GM23338 (cell line): ENCODE data around the gene CXCL6. TPM values are rescaled to one million over a fixed set of nuclear protein-coding genes. Genes with fewer than 3 reads are reported as not detected.

Experiments
- ATAC-seq: fragments of 200-7000 bp; cut with Tn5 transposase; 3 replicates; pipeline ENCODE4 v1.9.1; 2020
- DNase-seq: peaks from one replicate; pipeline ENCODE4 v3.0.0-alpha.2; 2015; ENCODE audit warnings: low spot score
- H2AFZ ChIP-seq: fragments of 200-600 bp; sonication (generic); 2 replicates; pipeline ENCODE4 v1.8.0; 2016; ENCODE audit warnings: antibody characterized with exemption, mild to moderate bottlenecking, moderate library complexity
- H3F3A ChIP-seq: fragments of 200-600 bp; sonication (generic); replicated peaks from 2 replicates; pipeline ENCODE4 v1.8.0; 2017; ENCODE audit warnings: antibody characterized with exemption, mixed run types, low read depth
- H3K27ac ChIP-seq: fragments of 200-600 bp; sonication (generic); 2 replicates; pipeline ENCODE4 v1.6.1; 2016; ENCODE audit warnings: low read depth
- H3K27me3 ChIP-seq: fragments of 200-600 bp; sonication (generic); 2 replicates; pipeline ENCODE4 v1.8.0; 2016; ENCODE audit warnings: mild to moderate bottlenecking, mixed run types, moderate library complexity; ENCODE audit not compliant: insufficient read depth
- H3K36me3 ChIP-seq: fragments of 200-600 bp; sonication (generic); 2 replicates; pipeline ENCODE4 v1.8.0; 2016; ENCODE audit warnings: mild to moderate bottlenecking; ENCODE audit not compliant: insufficient read depth
- H3K4me1 ChIP-seq: fragments of 200-600 bp; sonication (generic); 2 replicates; pipeline ENCODE4 v1.8.0; 2016; ENCODE audit warnings: mild to moderate bottlenecking, moderate library complexity; ENCODE audit not compliant: insufficient read depth
- H3K4me2 ChIP-seq: fragments of 200-600 bp; sonication (generic); 2 replicates; pipeline ENCODE4 v1.7.1; 2017; ENCODE audit warnings: mixed run types
- H3K4me3 ChIP-seq: fragments of 200-600 bp; sonication (generic); 2 replicates; pipeline ENCODE4 v1.6.1; 2016; ENCODE audit warnings: mixed run types
- H3K79me2 ChIP-seq: fragments of 200-600 bp; sonication (generic); replicated peaks from 2 replicates; pipeline ENCODE4 v1.8.0; 2017; ENCODE audit warnings: mild to moderate bottlenecking; ENCODE audit not compliant: insufficient read depth
- H3K9me2 ChIP-seq: fragments of 200-600 bp; sonication (generic); 2 replicates; pipeline ENCODE4 v1.8.0; 2017; ENCODE audit not compliant: insufficient read depth
- H4K20me1 ChIP-seq: fragments of 200-600 bp; sonication (generic); replicated peaks from 2 replicates; pipeline ENCODE4 v1.8.0; 2017; ENCODE audit warnings: mild to moderate bottlenecking; ENCODE audit not compliant: insufficient read depth
- H3K27ac Mint-ChIP-seq: 2 replicates; pipeline ENCODE4 v1.8.0; 2020; ENCODE audit warnings: inconsistent platforms, mild to moderate bottlenecking, moderate library complexity, mixed read lengths
- H3K27me3 Mint-ChIP-seq: 3 replicates; pipeline ENCODE4 v1.8.0; 2022; ENCODE audit warnings: low read depth, mild to moderate bottlenecking, moderate library complexity, mixed read lengths, inconsistent platforms; ENCODE audit not compliant: insufficient read depth, poor library complexity
- H3K36me3 Mint-ChIP-seq: 3 replicates; pipeline ENCODE4 v1.8.0; 2021; ENCODE audit warnings: low read depth, mild to moderate bottlenecking, inconsistent platforms, moderate library complexity, mixed read lengths
- H3K4me1 Mint-ChIP-seq: 3 replicates; pipeline ENCODE4 v1.8.0; 2020; ENCODE audit warnings: mild to moderate bottlenecking, inconsistent platforms, mixed read lengths
- H3K4me3 Mint-ChIP-seq: 3 replicates; pipeline ENCODE4 v1.8.0; 2021; ENCODE audit warnings: moderate library complexity, mild to moderate bottlenecking, inconsistent platforms, mixed read lengths
- H3K9me3 Mint-ChIP-seq: 3 replicates; pipeline ENCODE4 v1.8.0; 2020; ENCODE audit warnings: moderate library complexity, mild to moderate bottlenecking, inconsistent platforms, mixed read lengths
- CTCF ChIP-seq, 2 experiments: fragments of 200-600 bp in 1 of 2; sonication (generic) in 1 of 2; conservative IDR thresholded peaks; 2 replicates each; pipeline versions ENCODE4 v1.5.1 to v1.6.1; 2016 to 2017; ENCODE audit warnings: antibody characterized with exemption in 2 of 2, low read depth in 2 of 2, mild to moderate bottlenecking in 2 of 2, moderate library complexity in 1 of 2
- JUNB ChIP-seq: IDR thresholded peaks from one replicate; pipeline ENCODE4 v1.6.1; 2016; ENCODE audit warnings: antibody characterized with exemption; ENCODE audit not compliant: unreplicated experiment
- NANOG ChIP-seq: IDR thresholded peaks from 2 replicates; pipeline ENCODE4 v1.6.1; 2016; ENCODE audit warnings: antibody characterized with exemption, borderline replicate concordance
- ZNF114 ChIP-seq: fragments of 250-450 bp; sonication (Bioruptor Pico); IDR thresholded peaks from 2 replicates; pipeline ENCODE4 v1.5.0; 2020; ENCODE audit warnings: mild to moderate bottlenecking, moderate library complexity
- ZNF331 ChIP-seq: fragments of 250-450 bp; sonication (Bioruptor Pico); IDR thresholded peaks from 2 replicates; pipeline ENCODE4 v1.5.0; 2020; ENCODE audit warnings: low read depth, mild to moderate bottlenecking, moderate library complexity
- polyA plus RNA-seq: library from polyadenylated mRNA; unstranded; fragments of >200 nt; fragmentation: Nextera tagmentation; extraction: Ambion mirVana; gene quantifications from 2 replicates; pipeline ENCODE4 v1.2.1, GENCODE V29; 2016
- total RNA-seq: library from RNA; depleted of rRNA; stranded (reverse); fragments of >200 nt; shearing (Covaris generic); gene quantifications from 2 replicates; pipeline ENCODE4 v1.2.3, GENCODE V29; 2014
- TF ChIP-seq, protein P1 (sequence below): IDR thresholded peaks from one replicate; pipeline ENCODE4 v1.6.1; 2018; ENCODE audit warnings: antibody characterized with exemption; ENCODE audit not compliant: unreplicated experiment
- TF ChIP-seq, protein P2 (sequence below): IDR thresholded peaks from 2 replicates; pipeline ENCODE4 v1.6.1; 2016; ENCODE audit warnings: antibody characterized with exemption

CXCL6 gene
- total and polyA plus RNA-seq, 2 experiments from 2014 or later = 7.2 to 11.8 TPM

DNA sequence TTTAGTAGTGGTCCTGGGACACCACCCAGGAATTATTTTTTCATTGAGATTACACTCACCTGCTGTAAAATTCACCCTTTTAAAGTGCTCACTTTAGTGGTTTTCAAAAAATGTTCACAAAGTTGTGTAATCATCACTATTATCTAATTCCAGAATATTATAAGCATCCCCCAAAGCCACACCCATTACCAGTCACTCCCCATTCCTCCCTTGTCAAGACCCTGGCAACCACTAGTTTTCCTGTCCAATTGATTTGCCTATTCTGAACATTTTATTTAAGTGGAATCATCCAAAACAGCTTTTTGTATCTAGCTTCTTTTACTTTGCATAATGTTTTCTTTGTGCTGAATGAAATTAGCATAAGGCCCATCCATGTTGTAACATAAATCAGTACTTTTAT is 12.7 kb upstream of the CXCL6 start:
- no peaks in the 10 kb centered on the region for H3F3A ChIP-seq

GRCh38 chr4:73828956-73829355 is 7.5 kb upstream of the CXCL6 start:
- Histone ChIP-seq H3K27ac (no peak overlapping the region), H3K4me2 (no peak overlapping the region), H3K4me3 (no peak overlapping the region), H4K20me1 (no peaks in the 10 kb centered on the region), H3K4me1 (no peaks in the 10 kb centered on the region), H3K79me2 (no peaks in the 10 kb centered on the region), H2AFZ (no peak overlapping the region), H3K27me3 (no peaks in the 10 kb centered on the region), H3K36me3 (no peaks in the 10 kb centered on the region), H3F3A (no peaks in the 10 kb centered on the region), H3K9me2 (0 out of 2 replicates have a peak, but pooled peaks cover 6% of the 10 kb centered on the region)
- no peak overlapping the region for H3K4me3 Mint-ChIP-seq
- H3K9me3 Mint-ChIP-seq = peaks cover 10% of the 10 kb centered on the region
- H3K27me3 Mint-ChIP-seq = no peaks in the 10 kb centered on the region
- ATAC-seq = no peak
- H3K27ac Mint-ChIP-seq = no peak overlapping the region
- no peaks in the 10 kb centered on the region for H3K4me1 Mint-ChIP-seq
- DNase-seq = no peak
- H3K36me3 Mint-ChIP-seq = peaks cover 3% of the 10 kb centered on the region; the same call in 2 of the 3 replicates
- TF ChIP-seq CTCF (conservative IDR thresholded peaks at IDR 0.05; ENCODE audit: low read depth in 2 of 2) (no peak), NANOG (no peak), ZNF331 (no peak), JUNB (no peak)
- TF ChIP-seq, protein P1, sequence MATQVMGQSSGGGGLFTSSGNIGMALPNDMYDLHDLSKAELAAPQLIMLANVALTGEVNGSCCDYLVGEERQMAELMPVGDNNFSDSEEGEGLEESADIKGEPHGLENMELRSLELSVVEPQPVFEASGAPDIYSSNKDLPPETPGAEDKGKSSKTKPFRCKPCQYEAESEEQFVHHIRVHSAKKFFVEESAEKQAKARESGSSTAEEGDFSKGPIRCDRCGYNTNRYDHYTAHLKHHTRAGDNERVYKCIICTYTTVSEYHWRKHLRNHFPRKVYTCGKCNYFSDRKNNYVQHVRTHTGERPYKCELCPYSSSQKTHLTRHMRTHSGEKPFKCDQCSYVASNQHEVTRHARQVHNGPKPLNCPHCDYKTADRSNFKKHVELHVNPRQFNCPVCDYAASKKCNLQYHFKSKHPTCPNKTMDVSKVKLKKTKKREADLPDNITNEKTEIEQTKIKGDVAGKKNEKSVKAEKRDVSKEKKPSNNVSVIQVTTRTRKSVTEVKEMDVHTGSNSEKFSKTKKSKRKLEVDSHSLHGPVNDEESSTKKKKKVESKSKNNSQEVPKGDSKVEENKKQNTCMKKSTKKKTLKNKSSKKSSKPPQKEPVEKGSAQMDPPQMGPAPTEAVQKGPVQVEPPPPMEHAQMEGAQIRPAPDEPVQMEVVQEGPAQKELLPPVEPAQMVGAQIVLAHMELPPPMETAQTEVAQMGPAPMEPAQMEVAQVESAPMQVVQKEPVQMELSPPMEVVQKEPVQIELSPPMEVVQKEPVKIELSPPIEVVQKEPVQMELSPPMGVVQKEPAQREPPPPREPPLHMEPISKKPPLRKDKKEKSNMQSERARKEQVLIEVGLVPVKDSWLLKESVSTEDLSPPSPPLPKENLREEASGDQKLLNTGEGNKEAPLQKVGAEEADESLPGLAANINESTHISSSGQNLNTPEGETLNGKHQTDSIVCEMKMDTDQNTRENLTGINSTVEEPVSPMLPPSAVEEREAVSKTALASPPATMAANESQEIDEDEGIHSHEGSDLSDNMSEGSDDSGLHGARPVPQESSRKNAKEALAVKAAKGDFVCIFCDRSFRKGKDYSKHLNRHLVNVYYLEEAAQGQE = no peak

More for the DNA sequence above, 12.7 kb upstream of the CXCL6 start:
- H3K36me3 ChIP-seq = no peaks in the 10 kb centered on the region
- H3K4me1 ChIP-seq = no peaks in the 10 kb centered on the region
- no peaks in the 10 kb centered on the region for H4K20me1 ChIP-seq
- no peak for ATAC-seq
- TF ChIP-seq, protein P2, sequence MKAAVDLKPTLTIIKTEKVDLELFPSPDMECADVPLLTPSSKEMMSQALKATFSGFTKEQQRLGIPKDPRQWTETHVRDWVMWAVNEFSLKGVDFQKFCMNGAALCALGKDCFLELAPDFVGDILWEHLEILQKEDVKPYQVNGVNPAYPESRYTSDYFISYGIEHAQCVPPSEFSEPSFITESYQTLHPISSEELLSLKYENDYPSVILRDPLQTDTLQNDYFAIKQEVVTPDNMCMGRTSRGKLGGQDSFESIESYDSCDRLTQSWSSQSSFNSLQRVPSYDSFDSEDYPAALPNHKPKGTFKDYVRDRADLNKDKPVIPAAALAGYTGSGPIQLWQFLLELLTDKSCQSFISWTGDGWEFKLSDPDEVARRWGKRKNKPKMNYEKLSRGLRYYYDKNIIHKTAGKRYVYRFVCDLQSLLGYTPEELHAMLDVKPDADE = no peak
- TF ChIP-seq ZNF331 (no peak), JUNB (no peak), CTCF (conservative IDR thresholded peaks at IDR 0.05; ENCODE audit: low read depth in 2 of 2) (no peak), NANOG (no peak), ZNF114 (CRISPR knock-in tag) (no peak)
- H3K9me2 ChIP-seq = no peaks in the 10 kb centered on the region
- no peak overlapping the region for H3K4me3 ChIP-seq
- no peaks in the 10 kb centered on the region for H3K4me1 Mint-ChIP-seq
- H3K79me2 ChIP-seq = no peaks in the 10 kb centered on the region
- no peak overlapping the region for H2AFZ ChIP-seq
- no peak for DNase-seq
- H3K27me3 Mint-ChIP-seq = no peaks in the 10 kb centered on the region
- H3K36me3 Mint-ChIP-seq = peaks cover 3% of the 10 kb centered on the region; the same call in 2 of the 3 replicates
- no peak overlapping the region for H3K27ac Mint-ChIP-seq
- no peak overlapping the region for H3K27ac ChIP-seq
- H3K4me2 ChIP-seq = no peak overlapping the region
- H3K27me3 ChIP-seq = no peaks in the 10 kb centered on the region
- peaks cover 10% of the 10 kb centered on the region for H3K9me3 Mint-ChIP-seq
- H3K4me3 Mint-ChIP-seq = no peak overlapping the region
